PC-9 (cell line): ENCODE results near the gene PLXDC2.

Source experiments
- EZH2 ChIP-seq: fragments of 200-600 bp; sonication (generic); IDR thresholded peaks from 2 replicates; pipeline ENCODE4 v1.8.0; 2017; ENCODE audit warnings: antibody characterized with exemption, low read depth
- TF ChIP-seq, protein P1 (sequence below): fragments of 200-600 bp; sonication (generic); conservative IDR thresholded peaks from 2 replicates; pipeline ENCODE4 v1.6.1; 2017; ENCODE audit warnings: mixed run types, antibody characterized with exemption, mild to moderate bottlenecking, moderate library complexity

- TF ChIP-seq, protein P1, sequence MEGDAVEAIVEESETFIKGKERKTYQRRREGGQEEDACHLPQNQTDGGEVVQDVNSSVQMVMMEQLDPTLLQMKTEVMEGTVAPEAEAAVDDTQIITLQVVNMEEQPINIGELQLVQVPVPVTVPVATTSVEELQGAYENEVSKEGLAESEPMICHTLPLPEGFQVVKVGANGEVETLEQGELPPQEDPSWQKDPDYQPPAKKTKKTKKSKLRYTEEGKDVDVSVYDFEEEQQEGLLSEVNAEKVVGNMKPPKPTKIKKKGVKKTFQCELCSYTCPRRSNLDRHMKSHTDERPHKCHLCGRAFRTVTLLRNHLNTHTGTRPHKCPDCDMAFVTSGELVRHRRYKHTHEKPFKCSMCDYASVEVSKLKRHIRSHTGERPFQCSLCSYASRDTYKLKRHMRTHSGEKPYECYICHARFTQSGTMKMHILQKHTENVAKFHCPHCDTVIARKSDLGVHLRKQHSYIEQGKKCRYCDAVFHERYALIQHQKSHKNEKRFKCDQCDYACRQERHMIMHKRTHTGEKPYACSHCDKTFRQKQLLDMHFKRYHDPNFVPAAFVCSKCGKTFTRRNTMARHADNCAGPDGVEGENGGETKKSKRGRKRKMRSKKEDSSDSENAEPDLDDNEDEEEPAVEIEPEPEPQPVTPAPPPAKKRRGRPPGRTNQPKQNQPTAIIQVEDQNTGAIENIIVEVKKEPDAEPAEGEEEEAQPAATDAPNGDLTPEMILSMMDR = no peak
- TF ChIP-seq EZH2 = no peak
Measured at GRCh38 chr10:19860107-19860506, 43.9 kb downstream of the PLXDC2 start.
